WTC11 (cell line): Measurements from ENCODE around the gene ALK.

ENCODE experiments used
- ATF2 ChIP-seq: sonication (generic); formaldehyde crosslinking; IDR thresholded peaks from 2 replicates; pipeline ENCODE4 v1.8.1; 2022; ENCODE audit warnings: low read depth, missing genetic modification reagents, borderline replicate concordance
- CREM ChIP-seq: sonication (generic); formaldehyde crosslinking; IDR thresholded peaks from 2 replicates; pipeline ENCODE4 v1.8.1; 2022; ENCODE audit warnings: mild to moderate bottlenecking, missing genetic modification reagents, moderate library complexity
- CTCF ChIP-seq: fragments of 200-600 bp; IDR thresholded peaks from 2 replicates; pipeline ENCODE4 v1.8.0; 2022; ENCODE audit warnings: antibody characterized with exemption
- ESRRA ChIP-seq: sonication (generic); formaldehyde crosslinking; IDR thresholded peaks from 2 replicates; pipeline ENCODE4 v1.8.1; 2022; ENCODE audit warnings: mild to moderate bottlenecking, missing genetic modification reagents, borderline replicate concordance
- FOXP1 ChIP-seq: sonication (generic); formaldehyde crosslinking; IDR thresholded peaks from 2 replicates; pipeline ENCODE4 v1.8.0; 2022; ENCODE audit warnings: missing genetic modification reagents, mild to moderate bottlenecking, moderate library complexity, borderline replicate concordance
- IRF2 ChIP-seq: sonication (generic); formaldehyde crosslinking; IDR thresholded peaks from 2 replicates; pipeline ENCODE4 v1.8.0; 2022; ENCODE audit warnings: low read depth, missing genetic modification reagents, borderline replicate concordance
- NR3C1 ChIP-seq: sonication (generic); formaldehyde crosslinking; conservative IDR thresholded peaks from 2 replicates; pipeline ENCODE4 v1.8.1; 2023; ENCODE audit warnings: low read depth, mild to moderate bottlenecking, missing genetic modification reagents
- TEAD1 ChIP-seq: sonication (generic); formaldehyde crosslinking; IDR thresholded peaks from 2 replicates; pipeline ENCODE4 v1.8.0; 2022; ENCODE audit warnings: mild to moderate bottlenecking, missing genetic modification reagents
- TEAD4 ChIP-seq: sonication (generic); formaldehyde crosslinking; IDR thresholded peaks from 2 replicates; pipeline ENCODE4 v1.8.0; 2022; ENCODE audit warnings: mild to moderate bottlenecking, missing genetic modification reagents
- TP53 ChIP-seq: sonication (generic); formaldehyde crosslinking; IDR thresholded peaks from 2 replicates; pipeline ENCODE4 v1.8.1; 2023; ENCODE audit warnings: mild to moderate bottlenecking, missing genetic modification reagents
- USF2 ChIP-seq: sonication (generic); formaldehyde crosslinking; IDR thresholded peaks from 2 replicates; pipeline ENCODE4 v1.8.1; 2023; ENCODE audit warnings: mild to moderate bottlenecking, missing genetic modification reagents, moderate library complexity
- ZNF512 ChIP-seq: sonication (generic); formaldehyde crosslinking; IDR thresholded peaks from 2 replicates; pipeline ENCODE4 v1.8.1; 2022; ENCODE audit warnings: missing genetic modification reagents, borderline replicate concordance
- TF ChIP-seq, protein P1 (sequence below): sonication (generic); formaldehyde crosslinking; conservative IDR thresholded peaks from 2 replicates; pipeline ENCODE4 v1.8.1; 2023; ENCODE audit warnings: mild to moderate bottlenecking, low read depth, missing genetic modification reagents, moderate library complexity
- TF ChIP-seq, protein P2 (sequence below): sonication (generic); formaldehyde crosslinking; IDR thresholded peaks from 2 replicates; pipeline ENCODE4 v1.8.1; 2023; ENCODE audit warnings: mild to moderate bottlenecking, missing genetic modification reagents

DNA sequence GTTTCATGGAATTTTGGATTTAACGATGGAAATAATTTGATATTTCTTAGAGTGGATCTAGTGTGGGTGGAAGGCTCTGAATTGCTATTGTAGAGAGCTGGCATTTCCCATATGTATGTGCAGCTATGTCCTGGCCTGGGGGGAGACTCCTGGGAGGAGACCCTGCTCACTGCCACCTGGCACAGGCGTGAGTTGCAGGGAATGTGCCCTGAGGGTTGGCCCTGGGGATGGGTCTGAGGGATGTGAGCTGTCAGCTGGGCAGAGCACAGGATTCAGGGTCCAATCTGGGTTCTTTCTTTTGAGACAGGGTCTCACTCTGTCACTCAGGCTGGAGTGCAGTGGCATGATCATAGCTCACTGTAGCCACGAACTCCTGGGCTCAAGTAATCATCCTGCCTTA lies 686.0 kb downstream of the ALK start:
- TF ChIP-seq CTCF (no peak), TEAD1 (no peak), TEAD4 (CRISPR knock-in tag) (no peak), ZNF512 (no peak), FOXP1 (no peak), NR3C1 (CRISPR knock-in tag) (no peak), TP53 (no peak), USF2 (CRISPR knock-in tag) (no peak), ATF2 (no peak), ESRRA (CRISPR knock-in tag) (no peak), IRF2 (CRISPR knock-in tag) (no peak), CREM (CRISPR knock-in tag) (no peak)
- TF ChIP-seq, protein P1, sequence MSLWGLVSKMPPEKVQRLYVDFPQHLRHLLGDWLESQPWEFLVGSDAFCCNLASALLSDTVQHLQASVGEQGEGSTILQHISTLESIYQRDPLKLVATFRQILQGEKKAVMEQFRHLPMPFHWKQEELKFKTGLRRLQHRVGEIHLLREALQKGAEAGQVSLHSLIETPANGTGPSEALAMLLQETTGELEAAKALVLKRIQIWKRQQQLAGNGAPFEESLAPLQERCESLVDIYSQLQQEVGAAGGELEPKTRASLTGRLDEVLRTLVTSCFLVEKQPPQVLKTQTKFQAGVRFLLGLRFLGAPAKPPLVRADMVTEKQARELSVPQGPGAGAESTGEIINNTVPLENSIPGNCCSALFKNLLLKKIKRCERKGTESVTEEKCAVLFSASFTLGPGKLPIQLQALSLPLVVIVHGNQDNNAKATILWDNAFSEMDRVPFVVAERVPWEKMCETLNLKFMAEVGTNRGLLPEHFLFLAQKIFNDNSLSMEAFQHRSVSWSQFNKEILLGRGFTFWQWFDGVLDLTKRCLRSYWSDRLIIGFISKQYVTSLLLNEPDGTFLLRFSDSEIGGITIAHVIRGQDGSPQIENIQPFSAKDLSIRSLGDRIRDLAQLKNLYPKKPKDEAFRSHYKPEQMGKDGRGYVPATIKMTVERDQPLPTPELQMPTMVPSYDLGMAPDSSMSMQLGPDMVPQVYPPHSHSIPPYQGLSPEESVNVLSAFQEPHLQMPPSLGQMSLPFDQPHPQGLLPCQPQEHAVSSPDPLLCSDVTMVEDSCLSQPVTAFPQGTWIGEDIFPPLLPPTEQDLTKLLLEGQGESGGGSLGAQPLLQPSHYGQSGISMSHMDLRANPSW: no peak
- TF ChIP-seq, protein P2, sequence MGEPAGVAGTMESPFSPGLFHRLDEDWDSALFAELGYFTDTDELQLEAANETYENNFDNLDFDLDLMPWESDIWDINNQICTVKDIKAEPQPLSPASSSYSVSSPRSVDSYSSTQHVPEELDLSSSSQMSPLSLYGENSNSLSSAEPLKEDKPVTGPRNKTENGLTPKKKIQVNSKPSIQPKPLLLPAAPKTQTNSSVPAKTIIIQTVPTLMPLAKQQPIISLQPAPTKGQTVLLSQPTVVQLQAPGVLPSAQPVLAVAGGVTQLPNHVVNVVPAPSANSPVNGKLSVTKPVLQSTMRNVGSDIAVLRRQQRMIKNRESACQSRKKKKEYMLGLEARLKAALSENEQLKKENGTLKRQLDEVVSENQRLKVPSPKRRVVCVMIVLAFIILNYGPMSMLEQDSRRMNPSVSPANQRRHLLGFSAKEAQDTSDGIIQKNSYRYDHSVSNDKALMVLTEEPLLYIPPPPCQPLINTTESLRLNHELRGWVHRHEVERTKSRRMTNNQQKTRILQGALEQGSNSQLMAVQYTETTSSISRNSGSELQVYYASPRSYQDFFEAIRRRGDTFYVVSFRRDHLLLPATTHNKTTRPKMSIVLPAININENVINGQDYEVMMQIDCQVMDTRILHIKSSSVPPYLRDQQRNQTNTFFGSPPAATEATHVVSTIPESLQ: no peak
